GM10248 (cell line): ENCODE data around the gene OR2L13.

Experiments
- CTCF ChIA-PET: fragments of 300-600 bp; sonication (Branson Sonifier 250); formaldehyde crosslinking; extraction: SDS; loops from one replicate; lab custom pipeline; 2021; ENCODE audit warnings: antibody characterized with exemption; lab: Yijun Ruan, JAX
- POLR2A ChIA-PET: fragments of 350-650 bp; sonication (Branson Sonifier 250); formaldehyde crosslinking; extraction: SDS; loops from one replicate; lab custom pipeline; 2020; ENCODE audit warnings: antibody characterized with exemption; lab: Yijun Ruan, JAX
- DNase-seq: peaks from one replicate; pipeline ENCODE4 v3.0.0; 2012; ENCODE audit errors: extremely low spot score
- CTCF ChIP-seq: IDR thresholded peaks from 2 replicates; pipeline ENCODE4 v1.5.1; 2012; ENCODE audit warnings: mild to moderate bottlenecking, low read depth; ENCODE audit errors: extremely low read depth, missing control alignments, control extremely low read depth

OR2L13 gene

GRCh38 chr1:248094884-248095283 lies at the start of gene OR2L13:
Gene OR2L13, plus strand, starts transcription at chr1:248095184. Its CDS starts 4,192 bp downstream, at chr1:248099376.
- POLR2A ChIA-PET, result no interaction called here
- CTCF ChIA-PET, result interaction anchor here (1.5 kb wide), 1 partner anchor 61 kb away, joined by 4 read pairs; no protein-coding TSS in a partner anchor
- DNase-seq, result no peak
- TF ChIP-seq CTCF, result no peak

- ChIA-PET CTCF (no interaction called here), POLR2A (no interaction called here)
- DNase-seq, result no peak
- no peak for TF ChIP-seq CTCF
These were observed 49.8 kb upstream of the OR2L13 start for GRCh38 chr1:248045209-248045608.

GRCh38 chr1:248046536-248046935 lies 48.4 kb upstream of the OR2L13 start, which contains the start of gene OR2L3:
Gene OR2L3, plus strand, starts transcription at chr1:248046836. Its CDS starts 13,846 bp downstream, at chr1:248060682.
- no peak for DNase-seq
- CTCF ChIA-PET, result no interaction called here
- POLR2A ChIA-PET, result no interaction called here
- no peak for TF ChIP-seq CTCF

- TF ChIP-seq CTCF, result no peak
- CTCF ChIA-PET, result no interaction called here
- DNase-seq, result no peak
- POLR2A ChIA-PET, result no interaction called here
These were observed 48.0 kb upstream of the OR2L13 start for GRCh38 chr1:248047008-248047407.

GRCh38 chr1:248054671-248055070 lies 40.3 kb upstream of the OR2L13 start:
- ChIA-PET CTCF (no interaction called here), POLR2A (no interaction called here)
- no peak for TF ChIP-seq CTCF
- DNase-seq, result no peak

GRCh38 chr1:248055261-248055660 lies 39.7 kb upstream of the OR2L13 start:
- CTCF ChIA-PET, result no interaction called here
- DNase-seq, result no peak

More at GRCh38 chr1:248055261-248055660, 39.7 kb upstream of the OR2L13 start:
- no peak for TF ChIP-seq CTCF
- POLR2A ChIA-PET, result no interaction called here
